SIG-M5 (cell line): Measurements from ENCODE around the gene VPS13C.
"Not testable (repeated sequence)": the region's sequence is repeated elsewhere in the genome, so short reads cannot be mapped to it uniquely, and the experiment has no call there.

Experiments used
- DNase-seq: peaks from one replicate; lab custom pipeline; 2025; lab: John Stamatoyannopoulos, UW

The VPS13C gene

GRCh38 chr15:62069551-62069950 lies 9.3 kb upstream of the VPS13C start:
- DNase-seq: no peak

GRCh38 chr15:62068810-62069167 lies 8.5 kb upstream of the VPS13C start:
- DNase-seq: no peak

GRCh38 chr15:62068071-62068809 lies 8.0 kb upstream of the VPS13C start:
- no peak for DNase-seq

GRCh38 chr15:62067448-62068044 lies 7.3 kb upstream of the VPS13C start:
- no peak for DNase-seq

GRCh38 chr15:62066663-62067447 lies 6.6 kb upstream of the VPS13C start, which contains the start of gene C2CD4A:
Gene C2CD4A (plus strand): TSS chr15:62066977. CDS start chr15:62067614, 637 bp downstream.
- no peak for DNase-seq

GRCh38 chr15:62063825-62064635 lies 3.8 kb upstream of the VPS13C start:
- DNase-seq: no peak

- DNase-seq: no peak
Observed at GRCh38 chr15:62060896-62061280, 641 bp upstream of the VPS13C start.

- peak; percentile 68 for DNase-seq
Observed at GRCh38 chr15:62059816-62060112, 483 bp downstream of the VPS13C start.

- no peak for DNase-seq
Observed at GRCh38 chr15:62059108-62059815, 985 bp downstream of the VPS13C start.

- no peak for DNase-seq
Observed at GRCh38 chr15:62058327-62059028, 1.8 kb downstream of the VPS13C start.

GRCh38 chr15:62057341-62057980 lies 2.8 kb downstream of the VPS13C start:
- DNase-seq: no peak

GRCh38 chr15:62054979-62055378 lies 5.3 kb downstream of the VPS13C start:
- DNase-seq: no peak

- no peak for DNase-seq
Observed at GRCh38 chr15:62053439-62054085, 6.7 kb downstream of the VPS13C start.

GRCh38 chr15:62052713-62053112 lies 7.5 kb downstream of the VPS13C start:
- DNase-seq: no peak

GRCh38 chr15:62051166-62051565 lies 9.1 kb downstream of the VPS13C start:
- DNase-seq: no peak

GRCh38 chr15:62050115-62050514 lies 10.1 kb downstream of the VPS13C start:
- DNase-seq: no peak

- DNase-seq: not testable (repeated sequence)
Observed at GRCh38 chr15:62048254-62048653, 12.0 kb downstream of the VPS13C start.

- DNase-seq: no peak
Observed at GRCh38 chr15:62047282-62047827, 12.9 kb downstream of the VPS13C start.

GRCh38 chr15:62046078-62046743 lies 14.0 kb downstream of the VPS13C start:
- no peak for DNase-seq
